ENCODE data around the gene PRDM7. TPM values are rescaled to one million over a fixed set of nuclear protein-coding genes. Genes with fewer than 3 reads are reported as not detected.

PRDM7 gene
- total and polyA plus RNA-seq, 2 of the 4 experiments (the other 2 are of a cell fraction) = not detected

DNA sequence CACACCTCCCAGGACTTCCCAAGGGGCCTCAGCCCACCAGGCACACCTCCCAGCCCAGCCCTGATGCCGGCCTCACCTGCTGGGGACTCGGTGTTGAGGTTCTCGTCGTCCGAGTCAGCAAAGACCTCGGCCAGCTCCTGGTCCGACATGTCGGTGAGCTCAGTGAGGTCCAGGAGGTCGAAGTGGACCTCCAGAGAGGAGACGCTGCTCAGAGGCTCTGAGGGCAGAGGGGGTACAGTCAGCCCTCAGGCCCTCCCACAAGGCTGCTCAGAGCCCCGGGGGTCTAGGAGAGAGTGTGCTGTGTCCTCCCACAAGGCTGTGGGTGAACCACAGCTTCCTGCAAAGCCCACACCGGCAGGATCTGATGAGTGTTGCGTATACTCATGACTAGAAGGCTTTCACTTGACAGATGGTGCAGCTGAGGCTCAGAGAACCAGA is 68.4 kb downstream of the PRDM7 start:
- intact Hi-C loops (cut with micrococcal nuclease) (no loop called here), dilution Hi-C loops (cut with HindIII; ENCODE audit: low sequenced_read_pairs, unreplicated experiment) (no loop called here), in situ Hi-C loops (cut with MboI; ENCODE audit: low sequenced_read_pairs) (no loop called here)
- H2BK120ac ChIP-seq (ENCODE audit: low read depth, low read length) = no peak overlapping the region
- no peak overlapping the region for H3K14ac ChIP-seq (replicated peaks; ENCODE audit: low read depth, low read length)
- no peak overlapping the region for H3K4me2 ChIP-seq (ENCODE audit: low read depth, low read length)
- no peaks in the 10 kb centered on the region for H3K9me3 ChIP-seq (ENCODE audit: control insufficient read depth, insufficient read depth, low read length)
- no peak overlapping the region for H2AK9ac ChIP-seq (replicated peaks; ENCODE audit: low read depth, low read length, poor library complexity)
- TF ChIP-seq ELK1 (IDR thresholded peaks at IDR 0.05; ENCODE audit: borderline replicate concordance, low read depth, low read length) (no peak), BHLHE40 (IDR thresholded peaks at IDR 0.05; ENCODE audit: low read depth, low read length) (no peak), CHD1 (IDR thresholded peaks at IDR 0.05; ENCODE audit: low read depth, low read length) (no peak), RFX5 (IDR thresholded peaks at IDR 0.05; ENCODE audit: low read depth, low read length) (no peak), NFE2L2 (IDR thresholded peaks at IDR 0.05; ENCODE audit: low read depth, low read length) (no peak), SMC3 (IDR thresholded peaks at IDR 0.05; ENCODE audit: low read depth, low read length) (no peak), MAZ (IDR thresholded peaks at IDR 0.05; ENCODE audit: borderline replicate concordance, low read depth, low read length) (no peak), RAD21 (IDR thresholded peaks at IDR 0.05; ENCODE audit: low read length) (no peak), RCOR1 (IDR thresholded peaks at IDR 0.05; ENCODE audit: insufficient replicate concordance, low read length) (no peak), MXI1 (IDR thresholded peaks at IDR 0.05; ENCODE audit: borderline replicate concordance, low read depth, low read length) (no peak), FOS (IDR thresholded peaks at IDR 0.05; ENCODE audit: low read depth, low read length) (no peak), MAFK (IDR thresholded peaks at IDR 0.05; ENCODE audit: low read depth, low read length) (no peak)
- TF ChIP-seq, protein P1, sequence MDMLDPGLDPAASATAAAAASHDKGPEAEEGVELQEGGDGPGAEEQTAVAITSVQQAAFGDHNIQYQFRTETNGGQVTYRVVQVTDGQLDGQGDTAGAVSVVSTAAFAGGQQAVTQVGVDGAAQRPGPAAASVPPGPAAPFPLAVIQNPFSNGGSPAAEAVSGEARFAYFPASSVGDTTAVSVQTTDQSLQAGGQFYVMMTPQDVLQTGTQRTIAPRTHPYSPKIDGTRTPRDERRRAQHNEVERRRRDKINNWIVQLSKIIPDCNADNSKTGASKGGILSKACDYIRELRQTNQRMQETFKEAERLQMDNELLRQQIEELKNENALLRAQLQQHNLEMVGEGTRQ (IDR thresholded peaks at IDR 0.05; ENCODE audit: low read depth, low read length) = no peak
- TF ChIP-seq, protein P2, sequence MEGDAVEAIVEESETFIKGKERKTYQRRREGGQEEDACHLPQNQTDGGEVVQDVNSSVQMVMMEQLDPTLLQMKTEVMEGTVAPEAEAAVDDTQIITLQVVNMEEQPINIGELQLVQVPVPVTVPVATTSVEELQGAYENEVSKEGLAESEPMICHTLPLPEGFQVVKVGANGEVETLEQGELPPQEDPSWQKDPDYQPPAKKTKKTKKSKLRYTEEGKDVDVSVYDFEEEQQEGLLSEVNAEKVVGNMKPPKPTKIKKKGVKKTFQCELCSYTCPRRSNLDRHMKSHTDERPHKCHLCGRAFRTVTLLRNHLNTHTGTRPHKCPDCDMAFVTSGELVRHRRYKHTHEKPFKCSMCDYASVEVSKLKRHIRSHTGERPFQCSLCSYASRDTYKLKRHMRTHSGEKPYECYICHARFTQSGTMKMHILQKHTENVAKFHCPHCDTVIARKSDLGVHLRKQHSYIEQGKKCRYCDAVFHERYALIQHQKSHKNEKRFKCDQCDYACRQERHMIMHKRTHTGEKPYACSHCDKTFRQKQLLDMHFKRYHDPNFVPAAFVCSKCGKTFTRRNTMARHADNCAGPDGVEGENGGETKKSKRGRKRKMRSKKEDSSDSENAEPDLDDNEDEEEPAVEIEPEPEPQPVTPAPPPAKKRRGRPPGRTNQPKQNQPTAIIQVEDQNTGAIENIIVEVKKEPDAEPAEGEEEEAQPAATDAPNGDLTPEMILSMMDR (conservative IDR thresholded peaks at IDR 0.05; ENCODE audit: low read depth, low read length) = no peak
- H4K5ac ChIP-seq (ENCODE audit: low read depth, low read length) = no peak overlapping the region
- H3K36me3 ChIP-seq (ENCODE audit: control insufficient read depth, insufficient read depth, low read length) = no peaks in the 10 kb centered on the region; the same call in none of the 2 replicates
- H3K9me1 ChIP-seq (ENCODE audit: insufficient read depth, low read length) = no peaks in the 10 kb centered on the region
- no peak overlapping the region for H2BK15ac ChIP-seq (ENCODE audit: low read depth, low read length)
- no peak; the same call in 1 of the 2 replicates for ATAC-seq (ENCODE audit: low read depth)
- no peak overlapping the region for H2BK5ac ChIP-seq (ENCODE audit: low read depth, low read length, poor library complexity, severe bottlenecking)
- no TSS peak for BruUV-seq (replicated peaks)
- no peak overlapping the region for H2AFZ ChIP-seq (replicated peaks; ENCODE audit: low read length, poor library complexity)
- H3K9ac ChIP-seq (ENCODE audit: low read depth, low read length) = no peak overlapping the region
- no peak overlapping the region for H2AK5ac ChIP-seq (ENCODE audit: low read depth, low read length)
- no peak overlapping the region for H4K8ac ChIP-seq (ENCODE audit: low read depth in 2 of 2, low read length in 2 of 2)
- no peak overlapping the region for H2BK20ac ChIP-seq (ENCODE audit: low read depth, low read length)
- H3K4me3 ChIP-seq (ENCODE audit: insufficient read depth, low read depth, low read length) = no peak overlapping the region
- no peaks in the 10 kb centered on the region for H4K20me1 ChIP-seq (ENCODE audit: insufficient read depth, low read length)
- H4K91ac ChIP-seq (ENCODE audit: insufficient read depth, low read depth, low read length) = no peak overlapping the region
- CTCF ChIA-PET = no interaction called here
- H3K18ac ChIP-seq (ENCODE audit: low read depth, low read length) = no peak overlapping the region
- H3K4me1 ChIP-seq (ENCODE audit: control insufficient read depth, insufficient read depth, low read length) = no peaks in the 10 kb centered on the region
- H3K56ac ChIP-seq (ENCODE audit: extremely low read depth, insufficient read depth, low read length) = no peak overlapping the region
- WGBS, 2 experiments (ENCODE audit: extremely low coverage in 2 of 2, insufficient read length in 1 of 2) = 81% methylated on average over 11 of the region's 13 CpGs; no CpG with 5 or more reads in 1 of the 2 experiments
- no peak overlapping the region for H3K27ac ChIP-seq (ENCODE audit: insufficient read depth, low read length)
- no peaks in the 10 kb centered on the region for H3K27me3 ChIP-seq (ENCODE audit: control insufficient read depth, insufficient read depth, low read length)
- DNase-seq = peak; percentile 16
- H3K79me1 ChIP-seq (ENCODE audit: low read depth in 1 of 2, low read length in 2 of 2) = no peaks in the 10 kb centered on the region
- H3K4ac ChIP-seq (ENCODE audit: low read depth, low read length) = no peak overlapping the region
- H3K23ac ChIP-seq (ENCODE audit: low read depth, low read length) = no peak overlapping the region
- POLR2A ChIA-PET (ENCODE audit: unreplicated experiment) = no interaction called here

Data from IMR-90 (cell line).